Non-pigmented ciliary epithelial cell (primary cell): Measurements from ENCODE around the gene CCL2.
"Not testable (repeated sequence)": the region's sequence is repeated elsewhere in the genome, so short reads cannot be mapped to it uniquely, and the experiment has no call there.

ENCODE experiments used
- DNase-seq: peaks from one replicate; pipeline ENCODE4 v3.0.0-alpha.2; 2010; ENCODE audit warnings: low read depth

CCL2 gene

DNA sequence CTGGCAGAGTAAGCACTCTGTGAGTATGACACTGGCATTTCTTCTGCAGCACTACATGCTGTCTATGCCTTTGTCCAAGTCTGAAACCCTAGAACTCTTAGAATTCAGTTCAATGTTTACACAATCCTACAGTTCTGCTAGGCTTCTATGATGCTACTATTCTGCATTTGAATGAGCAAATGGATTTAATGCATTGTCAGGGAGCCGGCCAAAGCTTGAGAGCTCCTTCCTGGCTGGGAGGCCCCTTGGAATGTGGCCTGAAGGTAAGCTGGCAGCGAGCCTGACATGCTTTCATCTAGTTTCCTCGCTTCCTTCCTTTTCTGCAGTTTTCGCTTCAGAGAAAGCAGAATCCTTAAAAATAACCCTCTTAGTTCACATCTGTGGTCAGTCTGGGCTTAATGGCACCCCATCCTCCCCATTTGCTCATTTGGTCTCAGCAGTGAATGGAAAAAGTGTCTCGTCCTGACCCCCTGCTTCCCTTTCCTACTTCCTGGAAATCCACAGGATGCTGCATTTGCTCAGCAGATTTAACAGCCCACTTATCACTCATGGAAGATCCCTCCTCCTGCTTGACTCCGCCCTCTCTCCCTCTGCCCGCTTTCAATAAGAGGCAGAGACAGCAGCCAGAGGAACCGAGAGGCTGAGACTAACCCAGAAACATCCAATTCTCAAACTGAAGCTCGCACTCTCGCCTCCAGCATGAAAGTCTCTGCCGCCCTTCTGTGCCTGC lies at the start of gene CCL2:
Gene CCL2, plus strand, starts transcription at position 635 of the 730 bp plus-strand sequence. Its CDS starts 65 bp downstream, at position 700.
- no peak for DNase-seq

DNA sequence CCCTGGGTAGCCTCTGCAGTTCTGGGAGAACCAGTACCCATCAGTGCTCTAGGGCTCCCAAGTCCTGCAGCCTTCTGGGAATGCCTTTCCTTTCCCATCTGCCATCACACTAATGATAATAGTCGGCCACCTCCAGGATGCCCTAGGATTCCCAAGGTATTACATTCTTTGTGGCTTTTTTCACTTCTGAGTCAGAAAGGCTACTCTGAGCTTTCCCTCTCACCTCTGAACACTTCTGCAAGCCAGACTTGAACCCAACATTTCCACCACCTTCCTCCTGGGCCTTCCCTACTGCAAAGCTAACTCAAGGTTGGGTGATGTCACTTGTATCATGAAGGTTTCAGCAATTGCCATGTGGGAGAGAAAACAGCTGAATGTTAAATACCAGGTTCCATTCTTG lies 49.7 kb upstream of the CCL2 start:
- no peak for DNase-seq

DNA sequence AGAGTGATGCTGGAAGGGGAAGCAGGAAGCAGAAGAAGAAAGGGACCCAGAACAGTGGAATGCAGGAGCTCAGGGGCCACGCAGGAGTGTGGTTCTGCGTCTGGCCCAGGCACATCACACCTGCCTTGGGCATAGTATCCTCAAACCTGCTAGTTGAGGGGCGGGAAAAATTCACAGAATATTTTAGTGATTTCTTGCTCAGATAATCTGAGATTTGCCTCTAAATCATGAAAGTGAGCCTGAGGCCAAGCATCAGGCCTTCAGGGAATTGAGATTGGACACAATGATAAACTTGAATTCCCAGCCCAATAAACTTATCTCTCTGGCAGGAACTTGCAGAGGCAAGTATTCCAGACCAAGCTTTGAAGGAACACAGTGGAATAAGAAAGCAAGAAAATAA lies 48.5 kb upstream of the CCL2 start:
- DNase-seq: no peak

DNA sequence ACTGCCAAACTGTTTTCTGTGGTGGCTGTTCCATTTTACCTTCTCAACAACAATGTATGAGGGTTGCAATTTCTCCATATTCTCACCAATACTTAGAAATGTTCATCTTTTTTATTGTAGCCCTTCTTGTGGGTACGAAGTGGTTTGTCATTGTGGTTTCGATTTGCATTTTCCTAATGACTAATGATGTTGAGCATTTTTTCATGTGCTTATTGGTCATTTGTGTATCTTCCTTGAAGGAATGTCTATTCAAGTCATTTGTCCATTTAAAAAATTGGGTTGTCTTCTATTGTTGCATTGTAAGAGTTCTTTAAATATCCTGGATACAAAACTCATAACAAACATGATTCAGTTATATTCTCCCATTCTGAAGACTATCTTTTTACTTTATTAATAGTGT lies 47.5 kb upstream of the CCL2 start:
- DNase-seq: no peak

DNA sequence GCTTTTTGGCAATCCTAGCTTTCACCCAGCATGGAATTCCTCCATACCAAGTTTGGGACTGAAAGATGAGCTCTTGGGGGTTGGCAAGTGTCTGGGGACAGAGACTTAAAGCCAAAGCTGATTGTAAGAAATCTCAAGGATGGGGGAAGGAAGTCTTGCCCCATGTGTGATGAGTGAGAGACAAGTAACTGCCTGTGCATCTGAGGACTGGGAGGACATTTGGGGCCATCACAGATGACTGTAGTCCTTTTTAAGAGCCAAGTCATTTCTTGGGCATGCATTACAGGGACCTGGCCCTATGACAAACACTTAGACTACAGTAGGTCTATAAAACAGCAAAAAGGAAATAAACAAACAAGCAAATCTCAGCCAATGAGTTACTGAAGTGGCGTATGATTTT lies 36.3 kb upstream of the CCL2 start:
- no peak for DNase-seq

DNA sequence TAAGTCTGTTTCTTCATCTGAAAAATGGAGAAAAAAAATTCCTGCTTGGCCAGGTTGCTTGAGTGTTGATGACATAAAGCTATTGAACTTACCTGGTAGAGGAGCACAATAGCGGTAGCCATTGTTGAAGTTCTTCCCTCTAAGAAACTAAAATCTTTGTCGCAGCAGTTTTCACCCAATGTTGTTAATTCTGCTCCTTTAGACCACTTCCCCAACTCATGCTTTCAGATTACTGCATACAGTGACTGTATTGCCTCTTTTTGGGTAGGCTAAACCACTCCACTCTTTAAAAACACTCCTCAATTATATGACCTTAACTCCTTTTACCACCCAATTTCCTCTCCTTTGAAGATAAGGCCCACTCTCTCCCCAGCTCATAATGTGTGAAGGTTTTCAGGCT lies 35.7 kb upstream of the CCL2 start:
- DNase-seq: no peak

DNA sequence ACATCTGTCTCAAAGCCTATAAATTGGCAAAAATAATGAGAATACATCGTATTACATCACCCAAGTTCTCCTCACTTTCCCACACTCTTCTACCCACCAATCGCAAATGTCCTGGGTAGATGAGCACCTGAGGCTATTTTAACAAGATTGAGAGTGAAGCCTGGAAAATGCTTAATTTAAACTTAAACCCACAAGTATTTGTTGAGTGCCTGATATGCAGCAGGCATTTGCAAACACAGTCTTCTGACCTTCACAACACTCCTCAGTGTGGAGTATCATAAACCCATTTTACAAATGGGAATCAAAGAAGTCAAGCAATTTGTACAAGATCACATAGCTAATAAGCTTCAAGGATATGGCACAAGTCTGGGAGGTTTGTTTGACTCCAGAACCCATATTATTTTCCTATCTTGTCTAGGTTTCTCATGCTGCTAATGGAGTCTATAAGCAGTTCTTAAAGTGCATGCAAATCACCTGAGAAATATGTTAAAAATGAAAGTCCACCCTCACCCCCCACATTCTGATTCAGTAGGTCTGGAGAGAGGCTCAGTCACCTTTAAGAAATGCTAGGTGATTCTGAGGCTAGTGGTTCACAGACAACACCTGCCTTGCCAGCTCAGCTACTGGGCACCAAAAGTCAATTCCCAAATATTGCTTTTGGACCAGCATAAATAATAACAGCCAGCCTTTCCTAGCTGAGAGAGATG lies 34.9 kb upstream of the CCL2 start:
- DNase-seq: no peak

DNA sequence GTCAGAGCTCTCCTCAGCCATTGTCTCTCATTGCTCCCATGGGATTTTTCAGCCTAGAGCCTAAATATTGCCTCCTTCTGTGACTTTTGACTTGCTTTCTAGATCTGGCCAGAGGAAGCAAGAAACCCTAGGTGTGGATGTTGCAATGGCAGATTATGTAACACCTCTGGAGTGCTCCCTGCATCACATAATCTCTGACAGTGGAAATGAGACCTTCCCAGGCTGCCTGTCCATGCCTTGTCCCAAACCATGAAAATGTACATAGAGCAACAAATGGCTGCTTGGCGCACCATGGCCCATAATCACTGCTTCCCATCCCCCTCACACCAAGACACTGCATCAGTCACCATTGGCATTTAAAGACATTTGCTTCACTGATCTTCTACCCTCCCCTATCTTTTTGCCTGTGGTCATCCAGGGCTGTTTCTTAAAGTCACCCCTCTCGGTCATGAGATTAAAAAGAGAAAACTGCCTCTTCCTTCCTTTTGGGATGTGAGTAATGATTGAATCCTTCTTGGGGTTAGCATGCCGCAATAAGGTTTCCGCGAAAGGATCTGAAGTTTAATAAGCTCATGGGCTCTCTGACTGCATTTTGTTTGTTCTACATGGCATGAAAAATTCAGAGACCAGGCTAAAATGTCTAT lies 34.2 kb upstream of the CCL2 start:
- no peak for DNase-seq

DNA sequence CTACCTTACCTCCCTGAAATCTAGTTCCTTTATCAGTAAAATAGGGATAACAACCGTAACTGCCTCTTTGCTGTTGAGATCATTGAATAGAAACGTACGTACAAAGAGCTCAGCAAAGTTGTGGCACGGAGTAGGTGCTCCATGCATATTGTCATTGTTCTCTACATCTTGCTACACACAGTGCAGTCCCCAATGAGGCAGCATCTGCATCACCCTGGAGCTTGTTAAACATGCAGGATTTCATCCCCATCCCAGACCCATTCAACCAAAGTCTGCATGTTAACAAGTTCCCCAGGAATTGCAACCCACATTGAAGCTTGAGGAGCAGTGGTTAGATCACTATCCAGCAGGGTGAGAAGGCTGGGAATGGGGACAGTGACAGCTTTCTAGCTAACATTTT lies 33.7 kb upstream of the CCL2 start:
- DNase-seq: no peak

DNA sequence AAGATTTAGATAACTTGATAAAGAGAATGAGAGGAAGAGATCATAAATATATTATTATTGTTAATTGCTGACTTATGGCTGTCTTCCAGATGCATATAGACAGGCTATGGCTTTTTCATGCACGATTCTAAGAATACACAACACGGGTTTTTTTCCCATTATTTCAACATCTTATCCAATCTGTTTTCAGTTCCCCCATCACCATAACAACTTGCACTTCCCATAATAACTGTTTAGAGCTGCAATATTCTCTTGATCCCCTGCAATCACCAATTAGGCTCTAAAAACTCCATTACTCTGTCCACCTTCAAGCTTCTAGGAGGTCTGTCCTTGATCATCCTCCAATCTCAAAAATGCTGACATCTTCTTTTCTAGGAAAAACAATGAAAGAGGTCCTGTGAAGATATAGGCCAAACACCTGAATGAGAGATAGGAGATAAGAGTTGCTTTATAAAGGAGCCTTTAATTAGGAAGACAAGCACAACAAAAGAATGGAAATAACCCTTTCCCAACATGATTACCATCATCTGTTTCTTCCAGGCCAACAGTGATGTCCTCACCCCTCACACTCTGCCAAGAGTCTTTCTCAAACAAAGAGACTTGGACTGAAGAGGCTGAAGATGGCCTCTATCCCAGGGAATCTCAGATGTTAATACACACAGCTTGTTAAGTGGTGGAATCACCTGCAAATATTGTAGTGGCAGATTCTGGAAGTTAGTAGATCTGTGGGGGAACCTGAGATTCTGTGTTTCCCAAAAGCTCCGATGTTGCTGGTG lies 32.2 kb upstream of the CCL2 start:
- DNase-seq: no peak

DNA sequence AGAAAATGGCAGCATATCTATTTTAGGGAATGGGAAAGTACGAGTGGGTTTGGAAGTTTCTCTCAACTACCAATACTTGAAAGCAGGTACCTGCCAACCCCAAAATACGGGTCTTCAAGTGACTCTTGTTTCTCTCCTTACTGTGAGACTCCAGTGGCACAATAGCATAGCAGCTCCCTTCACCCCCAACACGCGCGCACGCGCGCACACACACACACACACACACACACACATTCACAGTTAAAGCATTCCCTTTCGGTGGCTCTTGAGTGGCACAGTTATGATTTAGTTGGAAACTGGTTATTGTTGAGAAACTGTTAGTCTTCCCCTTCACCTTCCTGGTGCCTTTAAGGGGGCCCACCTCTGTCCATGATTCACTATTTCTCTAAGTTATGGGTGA lies 30.0 kb upstream of the CCL2 start:
- DNase-seq: no peak

DNA sequence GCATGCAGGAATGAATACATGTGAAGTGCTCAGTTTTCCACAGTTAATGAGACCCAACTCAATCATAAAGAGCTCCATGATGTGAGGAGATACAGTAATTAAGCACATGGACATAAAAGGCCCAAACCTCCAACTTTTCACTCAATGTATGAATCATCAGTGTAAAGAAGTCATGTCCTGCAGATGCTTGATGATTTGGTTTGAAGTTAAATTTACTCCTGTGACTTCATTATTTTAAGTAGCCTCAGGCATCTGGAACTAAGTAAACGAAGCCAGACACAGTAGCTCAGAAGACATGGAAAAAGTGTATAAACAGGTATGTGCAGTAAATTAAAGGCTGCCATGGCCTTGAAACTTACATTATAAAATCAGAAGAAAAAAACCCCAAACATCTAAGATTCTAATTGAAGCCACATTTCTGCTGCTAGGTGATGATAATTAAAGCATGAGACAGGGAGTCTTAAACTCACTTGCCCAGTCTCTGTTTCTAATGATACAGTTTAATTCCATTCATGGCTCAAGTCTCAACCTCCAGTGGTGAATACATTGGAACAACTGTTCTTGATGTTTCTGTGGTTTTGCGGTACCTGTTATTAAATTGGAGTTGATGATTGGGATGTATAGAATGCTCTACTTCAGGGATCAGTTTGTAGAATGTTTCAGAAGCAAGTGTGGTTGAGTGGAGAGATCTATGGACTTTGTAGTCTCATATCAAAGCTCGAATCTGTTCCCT lies 28.9 kb upstream of the CCL2 start:
- no peak for DNase-seq

DNA sequence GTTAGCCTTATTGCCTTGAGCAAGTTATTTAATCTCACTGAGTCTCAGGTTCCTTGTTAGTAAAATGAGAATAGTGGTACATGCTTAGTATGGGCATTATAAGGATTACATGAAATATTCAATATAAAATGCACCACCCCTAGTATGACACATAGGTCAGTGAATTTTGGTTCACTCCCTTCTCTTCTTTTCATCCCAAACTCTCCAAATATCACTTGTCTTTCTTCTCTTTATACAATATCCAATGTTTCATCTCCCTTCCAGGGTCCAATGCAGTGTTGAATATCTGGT lies 28.4 kb upstream of the CCL2 start:
- DNase-seq: no peak

DNA sequence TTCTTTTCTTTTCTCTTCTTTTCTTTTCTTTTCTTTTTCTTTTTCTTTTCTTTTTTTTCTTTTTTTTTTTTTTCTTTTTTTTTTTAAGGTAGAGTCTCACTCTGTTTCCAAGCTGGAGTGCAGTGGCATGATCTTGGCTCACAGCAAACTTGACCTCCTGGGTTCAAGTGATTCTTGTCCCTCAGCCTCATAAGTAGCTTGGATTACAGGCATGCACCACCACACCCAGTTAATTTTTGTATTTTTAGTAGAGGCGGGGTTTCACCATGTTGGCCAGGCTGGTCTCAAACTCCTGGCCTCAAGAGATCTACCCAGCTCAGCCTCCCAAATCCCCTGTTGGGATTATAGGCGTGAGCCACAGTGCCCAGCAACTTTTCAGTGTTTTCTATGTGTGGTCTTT lies 27.8 kb upstream of the CCL2 start:
- not testable (repeated sequence) for DNase-seq

DNA sequence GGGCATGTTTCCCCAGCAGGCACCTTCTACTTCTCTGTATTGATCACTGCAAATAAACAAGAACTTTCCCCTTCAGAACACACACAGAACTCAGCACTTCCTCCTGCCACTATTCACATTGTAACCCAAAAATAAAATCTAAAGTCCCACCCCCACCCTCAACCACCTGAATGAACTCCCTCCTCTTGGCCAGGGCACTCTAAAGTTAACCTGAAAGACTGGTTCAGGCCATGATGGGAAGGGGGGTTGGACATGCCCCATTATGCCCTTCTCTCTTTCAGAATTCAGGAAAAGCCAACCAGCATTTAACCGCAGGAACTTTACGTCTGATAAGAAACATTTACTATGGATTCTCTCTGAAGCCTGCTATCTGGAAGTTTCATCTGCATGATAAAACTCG lies 27.4 kb upstream of the CCL2 start:
- DNase-seq: no peak

DNA sequence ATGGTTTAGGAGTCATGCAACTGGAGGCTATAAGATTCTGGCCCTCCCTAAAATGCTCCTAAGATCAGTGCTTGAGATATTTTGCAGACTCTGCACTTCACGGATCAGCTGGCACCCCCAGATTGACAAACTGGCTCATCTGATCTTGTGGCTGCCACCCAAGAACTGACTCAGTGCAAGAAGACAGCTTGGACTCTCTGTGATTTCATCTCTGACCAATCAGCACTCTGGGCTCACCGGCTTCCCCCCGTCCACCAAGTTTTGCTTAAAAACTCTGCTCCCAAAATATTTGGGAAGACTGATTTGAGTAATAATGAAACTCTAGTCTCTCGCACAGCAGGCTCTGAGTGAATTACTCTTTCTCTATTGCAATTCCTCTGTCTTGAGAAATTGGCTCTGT lies 26.3 kb upstream of the CCL2 start:
- DNase-seq: no peak

DNA sequence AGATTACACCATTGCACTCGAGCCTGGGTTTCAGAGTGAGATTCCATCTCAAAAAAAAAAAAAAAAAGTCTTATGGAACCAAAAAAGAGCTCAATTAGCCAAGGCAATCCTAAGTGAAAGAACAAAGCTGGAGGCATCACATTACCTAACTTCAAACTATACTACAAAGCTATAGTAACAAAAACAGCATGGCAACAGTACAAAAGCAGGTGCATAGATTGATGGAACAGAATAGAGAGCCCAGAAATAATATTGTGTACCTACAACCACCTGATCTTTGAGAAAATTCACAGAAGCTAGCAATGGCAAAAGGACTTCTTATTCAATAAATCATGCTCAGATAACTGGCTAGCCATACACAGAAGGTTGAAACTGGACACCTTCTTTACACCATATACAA lies 24.7 kb upstream of the CCL2 start:
- DNase-seq: no peak

DNA sequence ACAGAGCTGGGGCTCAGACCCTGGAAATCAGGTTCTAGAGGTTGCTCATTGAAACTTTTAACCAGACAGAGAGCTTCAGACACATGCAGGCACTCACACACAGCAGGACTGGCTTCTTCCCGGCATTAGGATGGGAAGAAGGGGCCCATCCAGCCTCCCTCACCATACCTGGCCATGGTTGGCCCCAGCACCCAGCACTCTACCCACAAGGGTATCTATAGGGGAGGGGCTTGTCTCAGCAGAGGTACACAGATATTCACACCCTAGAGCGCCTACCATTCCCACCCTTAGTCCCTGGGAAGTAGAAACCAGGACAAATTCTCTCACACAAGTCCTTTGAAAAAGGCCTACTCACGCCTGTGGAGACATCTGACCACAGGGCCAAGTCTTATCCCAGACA lies 20.5 kb upstream of the CCL2 start:
- DNase-seq: no peak

DNA sequence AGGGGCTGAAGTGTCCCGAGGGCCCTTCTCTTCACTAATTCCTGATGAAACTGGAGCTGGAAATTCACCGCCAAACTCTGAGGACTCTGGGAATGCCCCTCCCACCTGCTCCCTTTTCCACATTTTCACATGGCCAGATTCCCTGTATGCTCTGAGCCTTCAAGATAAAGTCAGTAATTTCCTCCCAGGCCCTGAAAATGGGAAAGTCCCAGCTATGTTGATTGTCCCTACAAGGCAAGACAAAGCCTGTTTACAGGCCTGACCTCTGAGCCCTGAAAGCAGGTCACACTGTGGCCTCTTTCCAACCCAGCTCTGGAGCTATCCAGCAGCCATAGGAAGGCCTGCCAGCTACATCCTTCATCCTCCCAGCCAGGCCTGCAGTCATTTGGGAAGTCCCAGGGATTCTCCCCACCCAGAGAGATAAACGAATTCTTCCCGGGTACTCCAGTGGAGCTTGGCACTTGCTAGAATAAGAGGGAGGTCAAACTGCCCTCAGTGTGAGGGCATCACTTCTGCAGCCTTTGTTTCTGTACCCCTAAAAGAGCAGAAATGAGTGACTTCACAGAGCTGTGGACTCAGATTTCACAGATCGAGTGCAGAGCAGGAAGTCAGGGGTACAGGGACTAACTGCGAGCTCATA lies 19.6 kb upstream of the CCL2 start:
- no peak for DNase-seq

DNA sequence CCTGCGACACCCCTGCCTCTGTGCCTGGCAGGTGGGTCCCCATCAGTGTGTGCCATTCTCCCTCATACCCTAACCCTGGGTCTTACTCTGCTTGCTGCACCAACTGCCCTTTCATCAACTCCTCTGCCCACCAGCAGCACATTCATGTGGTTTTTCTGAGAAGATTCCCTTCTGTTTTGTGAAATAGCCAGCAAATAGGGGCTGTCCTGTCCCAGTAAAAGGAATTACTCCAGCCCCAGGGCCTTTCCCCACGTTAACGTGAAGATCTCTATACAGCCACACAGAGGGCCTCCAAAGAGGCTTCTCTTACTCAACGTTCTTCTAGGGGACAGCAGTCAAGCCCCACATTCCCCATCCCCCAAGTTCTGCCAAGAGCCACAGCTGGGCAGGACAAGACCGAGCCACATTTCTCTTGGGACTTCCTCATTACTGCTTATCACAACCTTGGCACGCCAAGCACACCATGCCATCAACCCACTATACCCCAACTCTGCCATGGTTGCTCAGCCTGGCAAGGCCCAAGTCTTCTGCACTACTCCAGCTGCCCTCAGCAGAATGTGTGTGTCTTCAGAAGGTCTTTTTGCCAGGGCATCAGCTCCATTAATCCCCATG lies 18.7 kb upstream of the CCL2 start:
- no peak for DNase-seq

DNA sequence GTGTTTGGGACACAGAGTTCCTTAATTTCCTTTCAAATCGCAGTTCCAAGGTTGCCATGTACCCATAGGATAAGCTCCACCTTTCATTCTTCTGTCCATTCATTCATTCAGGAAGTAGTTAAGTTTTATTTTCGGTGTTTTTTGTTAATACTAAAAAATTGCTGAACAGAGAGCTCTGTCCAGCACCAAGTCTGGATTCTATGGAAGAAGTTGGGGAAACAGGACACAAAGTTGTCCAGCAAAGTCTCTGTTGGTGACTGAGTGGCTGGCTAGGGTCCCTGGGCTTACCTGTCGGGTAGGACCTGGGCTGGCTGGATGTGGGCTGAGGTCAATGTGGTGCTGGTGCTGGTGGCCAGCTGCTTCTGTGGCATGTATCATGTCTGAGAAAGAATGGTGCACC lies 17.6 kb upstream of the CCL2 start:
- no peak for DNase-seq
